ENCODE data around the gene ST6GAL1. TPM values are rescaled to one million over a fixed set of nuclear protein-coding genes. Genes with fewer than 3 reads are reported as not detected.

Gene ST6GAL1
- total and polyA plus RNA-seq, 2 experiments from 2014 or later: 17.6 to 65.1 TPM

- no peak for TF ChIP-seq ZNF462 (CRISPR knock-in tag; IDR thresholded peaks at IDR 0.05)
- no peak for TF ChIP-seq POLR2AphosphoS5 (IDR thresholded peaks at IDR 0.05; ENCODE audit: low read depth)
- no peak for TF ChIP-seq STAT1 (IDR thresholded peaks at IDR 0.05; ENCODE audit: unreplicated experiment)
- TF ChIP-seq REST (IDR thresholded peaks at IDR 0.05; ENCODE audit: unreplicated experiment): no peak
- no peak for TF ChIP-seq ETS1 (IDR thresholded peaks at IDR 0.05)
- no peak for TF ChIP-seq CREB1 (CRISPR knock-in tag; IDR thresholded peaks at IDR 0.05; ENCODE audit: low read depth)
- no peak for TF ChIP-seq ZNF114 (CRISPR knock-in tag; IDR thresholded peaks at IDR 0.05)
- TF ChIP-seq CTCF (conservative IDR thresholded peaks at IDR 0.05; ENCODE audit: low read depth in 2 of 2): no peak
- no peak for TF ChIP-seq ZNF331 (CRISPR knock-in tag; IDR thresholded peaks at IDR 0.05; ENCODE audit: low read depth)
These were observed 10.0 kb upstream of the ST6GAL1 start (continued) for GRCh38 chr3:186920301-186920700.
